Measurements from ENCODE around the gene GLIS1.

DNA sequence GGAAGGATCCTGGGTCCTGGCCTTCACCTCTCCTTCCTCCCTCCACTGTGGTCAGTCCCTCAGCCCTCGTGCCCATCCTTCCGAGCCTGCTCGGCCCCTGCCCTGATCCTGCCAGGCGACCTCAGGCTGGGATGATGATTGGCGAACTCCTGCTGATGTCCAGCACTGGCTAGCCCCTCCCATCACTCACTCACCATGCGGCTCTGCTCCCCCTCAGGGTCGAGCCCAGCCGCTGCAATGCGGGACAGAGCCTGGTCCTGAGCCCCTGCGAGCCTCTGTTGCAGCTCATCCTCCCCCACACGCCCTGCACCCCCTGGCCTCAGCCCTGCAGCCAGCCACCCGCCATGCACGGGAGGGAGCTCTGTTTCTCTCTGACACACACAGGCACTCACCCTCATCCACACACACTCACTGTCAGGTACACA lies 179.6 kb downstream of the GLIS1 start:
- no peak for TF ChIP-seq CTCF (conservative IDR thresholded peaks at IDR 0.05)
- no peak for TF ChIP-seq ZFX (IDR thresholded peaks at IDR 0.05)
